ENCODE results near the gene TLR5.

The TLR5 gene

GRCh38 chr1:223076362-223076761 lies 66.7 kb downstream of the TLR5 start:
- no peaks in the 10 kb centered on the region for H3K36me3 ChIP-seq
- H3K9me3 ChIP-seq, result no peaks in the 10 kb centered on the region
- H3K27me3 ChIP-seq, result peaks cover 11% of the 10 kb centered on the region; the same call in 1 of the 2 replicates
- no peak overlapping the region for H3K4me3 ChIP-seq (ENCODE audit: low read depth, low read length)
- no peak for DNase-seq
- no peak for TF ChIP-seq CTCF (IDR thresholded peaks at IDR 0.05; ENCODE audit: low read depth, low read length)
- no peaks in the 10 kb centered on the region for H3K4me1 ChIP-seq

- Histone ChIP-seq H3K36me3 (no peaks in the 10 kb centered on the region), H3K27me3 (peaks cover 11% of the 10 kb centered on the region; the same call in 1 of the 2 replicates), H3K9me3 (no peaks in the 10 kb centered on the region), H3K4me3 (ENCODE audit: low read depth, low read length) (no peak overlapping the region), H3K4me1 (no peaks in the 10 kb centered on the region)
- DNase-seq, result no peak
- no peak for TF ChIP-seq CTCF (IDR thresholded peaks at IDR 0.05; ENCODE audit: low read depth, low read length)
These were observed 67.2 kb downstream of the TLR5 start for GRCh38 chr1:223075834-223076233.

GRCh38 chr1:223074445-223075300 lies 68.4 kb downstream of the TLR5 start:
- no peaks in the 10 kb centered on the region for H3K9me3 ChIP-seq
- H3K4me1 ChIP-seq, result no peaks in the 10 kb centered on the region
- no peaks in the 10 kb centered on the region for H3K36me3 ChIP-seq
- no peak for TF ChIP-seq CTCF (IDR thresholded peaks at IDR 0.05; ENCODE audit: low read depth, low read length)
- DNase-seq, result no peak
- no peak overlapping the region for H3K4me3 ChIP-seq (ENCODE audit: low read depth, low read length)
- peaks cover 11% of the 10 kb centered on the region; the same call in 1 of the 2 replicates for H3K27me3 ChIP-seq

GRCh38 chr1:223068900-223069665 lies 74.0 kb downstream of the TLR5 start:
- Histone ChIP-seq H3K4me1 (no peaks in the 10 kb centered on the region), H3K9me3 (no peaks in the 10 kb centered on the region), H3K27me3 (0 out of 2 replicates have a peak, but pooled peaks cover 7% of the 10 kb centered on the region), H3K36me3 (no peaks in the 10 kb centered on the region), H3K4me3 (ENCODE audit: low read depth, low read length) (no peak overlapping the region)
- no peak for TF ChIP-seq CTCF (IDR thresholded peaks at IDR 0.05; ENCODE audit: low read depth, low read length)
- no peak for DNase-seq

- DNase-seq, result no peak
- H3K27me3 ChIP-seq, result 0 out of 2 replicates have a peak, but pooled peaks cover 2% of the 10 kb centered on the region
- H3K4me3 ChIP-seq (ENCODE audit: low read depth, low read length), result no peak overlapping the region
- H3K9me3 ChIP-seq, result no peaks in the 10 kb centered on the region
- no peaks in the 10 kb centered on the region for H3K4me1 ChIP-seq
- no peak for TF ChIP-seq CTCF (IDR thresholded peaks at IDR 0.05; ENCODE audit: low read depth, low read length)
- no peaks in the 10 kb centered on the region for H3K36me3 ChIP-seq
These were observed 75.1 kb downstream of the TLR5 start for GRCh38 chr1:223067914-223068313.

Data from BE2C (cell line).